Iris pigment epithelial cell (primary cell): ENCODE measurements around the gene PRSS48.
A peak's percentile ranks its signal among the peaks of the same experiment; 100 is the strongest.
"Not testable (repeated sequence)": the region's sequence is repeated elsewhere in the genome, so short reads cannot be mapped to it uniquely, and the experiment has no call there.

Experiments used
- DNase-seq: peaks from one replicate; pipeline ENCODE4 v3.0.0-alpha.2; 2011; ENCODE audit warnings: low read depth

The PRSS48 gene

DNA sequence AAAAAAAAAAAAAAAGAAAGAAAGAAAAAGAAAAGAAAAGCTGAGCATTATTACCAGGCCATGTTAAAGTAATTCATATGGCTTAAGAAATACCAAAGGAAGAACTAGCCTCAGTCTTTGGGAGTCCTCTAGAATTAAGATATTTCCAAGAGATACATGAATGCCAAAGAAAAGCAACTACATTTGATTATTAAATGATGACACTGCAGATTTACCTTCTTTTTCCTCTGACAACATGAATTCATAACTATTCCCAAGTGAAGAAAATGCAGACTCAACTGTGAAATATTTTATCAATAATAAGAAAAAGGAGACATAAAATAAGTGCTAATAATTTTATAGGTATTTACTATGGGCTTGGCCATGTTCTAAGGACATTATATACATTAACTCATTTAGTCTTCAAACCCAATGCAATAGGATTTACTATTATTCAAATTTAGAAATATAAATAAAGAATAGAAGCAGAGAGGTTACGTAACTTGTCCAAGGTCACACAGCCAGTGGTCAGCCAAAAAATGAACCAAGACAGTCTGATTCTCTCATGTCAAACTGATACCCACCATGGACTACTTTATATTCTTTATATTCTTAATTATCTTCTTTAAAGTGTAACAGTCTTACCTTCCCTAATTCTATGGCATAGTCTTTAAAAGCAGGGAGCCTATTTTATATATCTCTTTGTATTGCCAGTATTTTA, 41.5 kb downstream of the PRSS48 start:
- DNase-seq = no peak

DNA sequence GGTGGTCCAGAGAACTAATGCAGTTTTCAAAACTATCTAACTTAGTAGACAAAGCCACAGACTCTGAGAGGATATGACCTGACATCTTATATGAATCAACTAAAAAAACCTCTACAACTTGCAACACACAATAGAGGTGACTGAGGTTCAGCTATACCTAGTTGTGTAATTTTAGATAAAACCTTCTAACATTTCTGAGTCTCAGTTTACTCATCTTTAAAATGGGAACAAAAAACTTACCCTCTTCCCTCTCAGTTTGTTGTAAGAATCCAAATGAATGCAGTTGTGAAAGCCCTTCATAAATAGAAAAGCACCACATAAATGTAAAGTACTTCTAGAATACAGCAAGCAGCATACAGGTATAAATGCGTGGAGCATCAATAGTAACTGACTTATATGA, 42.5 kb downstream of the PRSS48 start:
- no peak for DNase-seq

DNA sequence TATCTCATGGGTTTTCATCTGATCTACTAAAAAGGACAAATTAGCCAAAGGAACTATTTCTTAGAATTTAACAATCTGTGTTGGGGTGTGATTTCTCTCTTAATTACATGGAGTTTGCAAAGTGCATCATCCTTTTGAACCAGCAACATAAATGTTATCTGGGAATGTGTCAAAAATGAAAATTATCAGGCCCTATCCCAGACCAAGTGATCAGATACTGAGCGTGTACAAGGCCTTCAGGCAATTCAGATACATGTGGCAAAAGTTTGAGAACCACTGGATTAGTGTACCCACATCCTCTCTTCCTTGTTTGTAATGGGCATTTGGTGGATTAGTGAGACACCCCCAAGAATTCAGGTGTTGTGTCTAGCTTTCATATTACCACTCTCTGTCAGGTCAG, 44.6 kb downstream of the PRSS48 start:
- no peak for DNase-seq

DNA sequence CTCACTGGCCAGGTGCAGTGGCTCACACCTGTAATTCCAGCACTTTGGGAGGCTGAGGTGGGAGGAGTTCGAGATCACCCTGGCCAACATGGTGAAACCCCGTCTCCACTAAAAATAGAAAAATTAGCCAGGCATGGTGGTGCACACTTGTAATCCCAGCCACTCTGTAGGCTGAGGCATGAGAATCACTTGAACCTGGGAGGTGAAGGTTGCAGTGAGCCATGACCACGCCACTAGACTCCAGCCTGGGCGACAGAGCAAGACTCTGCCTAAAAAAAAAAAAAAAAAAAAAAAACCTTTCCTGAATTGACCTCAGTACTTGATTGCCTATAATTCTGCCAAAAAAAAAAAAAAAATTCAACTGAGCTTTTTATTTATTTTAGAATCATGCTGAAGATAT, 45.2 kb downstream of the PRSS48 start:
- not testable (repeated sequence) for DNase-seq

- peak; percentile 27 for DNase-seq
Observed at GRCh38 chr4:151322570-151322969, 45.6 kb downstream of the PRSS48 start.

- DNase-seq = no peak
Observed at GRCh38 chr4:151323667-151324066, 46.7 kb downstream of the PRSS48 start.

DNA sequence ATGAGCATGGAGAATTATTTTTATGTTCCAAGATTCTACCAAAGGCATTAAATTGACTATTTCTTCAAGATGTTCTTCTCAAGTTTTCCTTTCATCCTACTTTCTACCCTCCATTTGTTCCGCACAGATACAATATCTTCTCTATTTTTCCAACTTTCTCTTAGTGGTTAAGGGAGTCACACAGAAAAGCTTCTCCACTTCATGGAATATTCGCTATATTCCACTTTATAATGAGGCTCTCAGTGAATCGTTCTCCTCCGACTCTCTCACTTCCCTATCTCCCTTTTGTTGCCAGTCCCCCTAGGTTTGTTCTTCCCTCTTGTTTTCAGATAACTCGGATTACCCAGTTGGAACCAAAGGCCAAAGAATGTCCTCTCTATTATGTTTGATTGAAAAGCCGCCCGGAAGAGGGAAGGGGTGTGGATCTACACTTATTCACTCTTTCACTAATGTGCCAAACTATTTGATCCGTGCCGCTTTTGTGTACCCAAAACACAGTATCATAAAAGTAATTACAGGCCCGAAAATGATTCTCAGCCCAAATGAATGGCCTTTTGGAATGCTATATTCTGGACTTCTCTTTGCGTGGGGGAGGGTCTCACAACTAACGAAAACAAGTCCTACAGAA, 47.3 kb downstream of the PRSS48 start:
- peak; percentile 9 for DNase-seq

GRCh38 chr4:151324752-151325110, 47.8 kb downstream of the PRSS48 start:
- DNase-seq = peak; percentile 57

- DNase-seq = peak; percentile 44
Observed at GRCh38 chr4:151325111-151325948, 48.4 kb downstream of the PRSS48 start, which contains the start of gene SH3D19. Gene SH3D19, minus strand, starts transcription at chr4:151325605. Its CDS starts 253 bp downstream, at chr4:151325352.

GRCh38 chr4:151325949-151326246, 48.9 kb downstream of the PRSS48 start:
- peak; percentile 29 for DNase-seq

GRCh38 chr4:151329217-151330007, 52.5 kb downstream of the PRSS48 start:
- DNase-seq = no peak

- no peak for DNase-seq
Observed at GRCh38 chr4:151331276-151332042, 54.5 kb downstream of the PRSS48 start.

GRCh38 chr4:151339467-151339866, 62.5 kb downstream of the PRSS48 start:
- DNase-seq = no peak

DNA sequence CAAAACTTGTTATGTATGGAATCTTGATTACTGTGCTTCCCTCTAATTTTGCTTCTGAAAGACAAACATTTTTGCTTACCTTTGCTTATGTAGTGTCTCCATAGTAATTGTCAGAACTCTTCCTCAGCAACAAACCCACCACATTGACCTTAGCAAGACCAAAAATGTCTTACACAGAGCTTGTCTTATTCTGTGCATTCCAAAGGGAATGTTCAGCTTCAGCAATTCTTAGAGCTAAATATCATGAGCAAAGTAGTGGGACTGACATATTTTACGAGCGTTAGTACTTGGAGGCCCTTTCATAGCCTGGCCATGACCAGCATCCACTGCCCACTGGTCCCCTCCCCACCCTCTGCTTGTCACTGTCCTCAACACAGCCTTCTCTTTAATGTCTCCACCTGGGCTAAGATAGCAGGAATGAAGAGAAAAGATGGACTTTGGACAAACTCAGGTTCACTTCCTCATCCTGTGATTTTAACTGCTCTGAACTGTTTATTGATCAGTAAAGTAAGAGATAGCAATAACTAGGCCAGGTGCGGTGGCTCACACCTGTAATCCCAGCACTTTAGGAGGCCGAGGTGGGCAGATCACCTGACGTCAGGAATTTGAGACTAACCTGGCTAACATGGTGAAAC, 63.9 kb downstream of the PRSS48 start:
- peak; percentile 29 for DNase-seq
